ENCODE results near the gene COLEC12. TPM values are rescaled to one million over a fixed set of nuclear protein-coding genes. Genes with fewer than 3 reads are reported as not detected.

The COLEC12 gene
- total RNA-seq, 1 experiment from 2014 or later: not detected

- RAD21 ChIA-PET (ENCODE audit: low non-redundant PET in 1 of 2, low total read pairs in 2 of 2, uncharacterized antibody in 2 of 2, unreplicated experiment in 2 of 2): no interaction called here
- TF ChIP-seq EZH2 (IDR thresholded peaks at IDR 0.05): no peak
- no peak for TF ChIP-seq EZH2phosphoT487 (IDR thresholded peaks at IDR 0.05; ENCODE audit: borderline replicate concordance)
- TF ChIP-seq SP1 (IDR thresholded peaks at IDR 0.05; ENCODE audit: low read depth): no peak
- TF ChIP-seq CEBPB (IDR thresholded peaks at IDR 0.05; ENCODE audit: low read depth): no peak
- no peak for TF ChIP-seq ELF1 (IDR thresholded peaks at IDR 0.05; ENCODE audit: borderline replicate concordance, low read depth)
- no peak for TF ChIP-seq JUND (IDR thresholded peaks at IDR 0.05)
- TF ChIP-seq FOSL1 (IDR thresholded peaks at IDR 0.05; ENCODE audit: low read depth): no peak
- TF ChIP-seq MAX (IDR thresholded peaks at IDR 0.05): no peak
- no peak for TF ChIP-seq CBX3 (IDR thresholded peaks at IDR 0.05; ENCODE audit: low read depth)
- TF ChIP-seq ZFX (IDR thresholded peaks at IDR 0.05): no peak
- no peak for TF ChIP-seq CTCF (IDR thresholded peaks at IDR 0.05 in 2 of 3, conservative IDR thresholded peaks at IDR 0.05 in 1 of 3; ENCODE audit: borderline replicate concordance in 1 of 3, insufficient read depth in 1 of 3, low read depth in 2 of 3, low read length in 2 of 3)
- TF ChIP-seq POLR2A (IDR thresholded peaks at IDR 0.05; ENCODE audit: borderline replicate concordance, extremely low read depth, insufficient read depth, insufficient read length): no peak
- TF ChIP-seq EGR1 (IDR thresholded peaks at IDR 0.05; ENCODE audit: low read depth): no peak
- POLR2A ChIA-PET: no interaction called here
- no peaks in the 10 kb centered on the region for H3K9me2 ChIP-seq (ENCODE audit: insufficient read depth)
- no TSS peak for BruUV-seq (replicated peaks)
- CTCF ChIA-PET: no interaction called here
- no peaks in the 10 kb centered on the region for H3K9me3 ChIP-seq (ENCODE audit: control insufficient read depth in 1 of 2, insufficient read depth in 1 of 2, low read depth in 1 of 2, low read length in 2 of 2)
- intact Hi-C loops (cut with micrococcal nuclease): no loop called here
- no peaks in the 10 kb centered on the region for H3K36me3 ChIP-seq (ENCODE audit: control insufficient read depth in 1 of 2, insufficient read depth in 2 of 2, low read length in 2 of 2)
- no peak overlapping the region for H3K4me2 ChIP-seq (ENCODE audit: low read length)
- DNase-seq (ENCODE audit: low read depth, low spot score) (no peak), ATAC-seq (no peak)
- peaks cover 0 to 10% of the 10 kb centered on the region in 2 experiments; a peak in 2 of 4 replicates for H3K4me1 ChIP-seq (ENCODE audit: control insufficient read depth in 1 of 2, insufficient read depth in 2 of 2, low read length in 2 of 2)
- no peak overlapping the region for H2AFZ ChIP-seq (ENCODE audit: low read depth, low read length, poor library complexity, severe bottlenecking)
- no peak overlapping the region for H3K4me3 ChIP-seq (replicated peaks in 1 of 2; ENCODE audit: low read depth in 1 of 2, low read length in 2 of 2)
- H3K9ac ChIP-seq (ENCODE audit: low read length): no peak overlapping the region
- H3K27me3 ChIP-seq (ENCODE audit: insufficient read depth, low read length): no peaks in the 10 kb centered on the region
- no peaks in the 10 kb centered on the region for H3K79me2 ChIP-seq (ENCODE audit: insufficient read depth, low read length)
- H3K27ac ChIP-seq (ENCODE audit: low read depth, low read length): no peak overlapping the region
- H4K20me1 ChIP-seq (ENCODE audit: insufficient read depth): no peaks in the 10 kb centered on the region
Measured at GRCh38 chr18:445055-445454, 55.4 kb downstream of the COLEC12 start.

All from HCT116 (cell line).